Common myeloid progenitor, CD34-positive (primary cell): ENCODE measurements around the gene PCDH9.

ENCODE experiments used
- CTCF ChIA-PET: fragments of 350-600 bp; sonication (Branson Sonifier 250); formaldehyde crosslinking; loops from one replicate; lab custom pipeline; 2021; ENCODE audit warnings: antibody characterized with exemption; lab: Charles Lee
- POLR2A ChIA-PET: fragments of 350-600 bp; sonication (Branson Sonifier 250); formaldehyde crosslinking; loops from one replicate; lab custom pipeline; 2021; ENCODE audit warnings: antibody characterized with exemption; lab: Charles Lee
- DNase-seq, 3 donors: peaks; one replicate each; pipeline versions ENCODE4 v3.0.0 to v3.0.0-alpha.2; 2013
- H3K27ac ChIP-seq, 2 experiments: 1 replicate in 1 of 2; 2 replicates in 1 of 2; pipeline ENCODE4 v1.7.0; 2013; ENCODE audit warnings: inconsistent platforms in 2 of 2, low read length in 2 of 2, mild to moderate bottlenecking in 2 of 2, low read depth in 1 of 2, moderate library complexity in 1 of 2; ENCODE audit not compliant: severe bottlenecking in 2 of 2, insufficient read depth in 1 of 2, poor library complexity in 1 of 2
- H3K27me3 ChIP-seq, 5 experiments: replicated peaks in 2 of 5; 1 replicate in 3 of 5; 2 replicates in 2 of 5; pipeline versions ENCODE4 v1.6.1 to v1.7.0; 2013; ENCODE audit warnings: low read length in 4 of 5, mild to moderate bottlenecking in 2 of 5, moderate library complexity in 2 of 5, inconsistent platforms in 1 of 5; ENCODE audit not compliant: insufficient read depth in 5 of 5, control insufficient read depth in 4 of 5
- H3K36me3 ChIP-seq, 4 experiments: 1 replicate in 2 of 4; 2 replicates in 2 of 4; pipeline versions ENCODE4 v1.6.1 to v1.7.0; 2013; ENCODE audit warnings: low read length in 3 of 4, control low read depth in 1 of 4, mild to moderate bottlenecking in 1 of 4; ENCODE audit not compliant: control insufficient read depth in 4 of 4, insufficient read depth in 4 of 4
- H3K4me1 ChIP-seq, 4 experiments: 1 replicate in 3 of 4; 2 replicates in 1 of 4; pipeline versions ENCODE4 v1.6.1 to v1.7.1; 2013; ENCODE audit warnings: low read length in 3 of 4, mild to moderate bottlenecking in 3 of 4, control low read depth in 1 of 4, inconsistent platforms in 1 of 4, moderate library complexity in 1 of 4; ENCODE audit not compliant: control insufficient read depth in 4 of 4, insufficient read depth in 4 of 4; ENCODE audit errors: control extremely low read depth in 1 of 4
- H3K4me3 ChIP-seq, 7 experiments: 1 replicate in 4 of 7; 2 replicates in 3 of 7; pipeline versions ENCODE4 v1.5.1 to v1.7.0; 2013; ENCODE audit warnings: mild to moderate bottlenecking in 7 of 7, low read length in 6 of 7, moderate library complexity in 6 of 7, inconsistent platforms in 2 of 7, low read depth in 2 of 7, control low read depth in 1 of 7; ENCODE audit not compliant: insufficient read depth in 4 of 7, control insufficient read depth in 1 of 7; ENCODE audit errors: extremely low read depth in 1 of 7
- H3K9me3 ChIP-seq, 5 experiments: 1 replicate in 4 of 5; 2 replicates in 1 of 5; pipeline versions ENCODE4 v1.6.1 to v1.7.1; 2013; ENCODE audit warnings: low read length in 4 of 5, mild to moderate bottlenecking in 2 of 5, inconsistent platforms in 1 of 5, low read depth in 1 of 5, moderate library complexity in 1 of 5; ENCODE audit not compliant: control insufficient read depth in 4 of 5, insufficient read depth in 2 of 5; ENCODE audit errors: control extremely low read depth in 1 of 5
- WGBS: methylation state at CpG from one replicate; pipeline ENCODE4 v1.1.5; 2013; ENCODE audit not compliant: insufficient coverage; 5-methylcytosine and 5-hydroxymethylcytosine counted together

The PCDH9 gene

GRCh38 chr13:66807251-66807650 is 422.9 kb downstream of the PCDH9 start:
- H3K4me1 ChIP-seq, result no peaks in the 10 kb centered on the region
- H3K9me3 ChIP-seq, result no peaks in the 10 kb centered on the region
- CTCF ChIA-PET, result no interaction called here
- DNase-seq, result no peak
- H3K27me3 ChIP-seq, result no peaks in the 10 kb centered on the region
- POLR2A ChIA-PET, result no interaction called here
- H3K4me3 ChIP-seq, result no peak overlapping the region
- H3K36me3 ChIP-seq, result no peaks in the 10 kb centered on the region
- H3K27ac ChIP-seq, result no peak overlapping the region
- WGBS, result no CpG with 5 or more reads among the region's 1 CpG

- no peaks in the 10 kb centered on the region for H3K4me1 ChIP-seq
- H3K27ac ChIP-seq, result no peak overlapping the region
- H3K9me3 ChIP-seq, result no peaks in the 10 kb centered on the region
- CTCF ChIA-PET, result no interaction called here
- no peaks in the 10 kb centered on the region for H3K36me3 ChIP-seq
- POLR2A ChIA-PET, result no interaction called here
- peak in 1 of 3 donors; percentile 0 for DNase-seq
- H3K27me3 ChIP-seq, result no peaks in the 10 kb centered on the region
- no CpG with 5 or more reads among the region's 1 CpG for WGBS
- no peak overlapping the region for H3K4me3 ChIP-seq
Measured at GRCh38 chr13:66805657-66806056, 424.5 kb downstream of the PCDH9 start.

- DNase-seq, result no peak
- Histone ChIP-seq H3K4me1 (no peaks in the 10 kb centered on the region), H3K27ac (no peak overlapping the region), H3K27me3 (no peaks in the 10 kb centered on the region), H3K4me3 (no peak overlapping the region), H3K9me3 (no peaks in the 10 kb centered on the region), H3K36me3 (no peaks in the 10 kb centered on the region)
- no CpG with 5 or more reads among the region's 1 CpG for WGBS
- POLR2A ChIA-PET, result no interaction called here
- CTCF ChIA-PET, result no interaction called here
Measured at GRCh38 chr13:66803808-66804456, 426.2 kb downstream of the PCDH9 start.

- 94% methylated on average over 2 of the region's 5 CpGs for WGBS
- ChIA-PET POLR2A (no interaction called here), CTCF (no interaction called here)
- Histone ChIP-seq H3K27me3 (no peaks in the 10 kb centered on the region), H3K4me1 (no peaks in the 10 kb centered on the region), H3K9me3 (no peaks in the 10 kb centered on the region), H3K36me3 (no peaks in the 10 kb centered on the region), H3K4me3 (no peak overlapping the region), H3K27ac (no peak overlapping the region)
- no peak for DNase-seq
Measured at GRCh38 chr13:66803013-66803807, 426.9 kb downstream of the PCDH9 start.

GRCh38 chr13:66795636-66796035 is 434.5 kb downstream of the PCDH9 start:
- POLR2A ChIA-PET, result no interaction called here
- DNase-seq, result no peak
- Histone ChIP-seq H3K4me3 (no peak overlapping the region), H3K27me3 (no peaks in the 10 kb centered on the region), H3K4me1 (no peaks in the 10 kb centered on the region), H3K36me3 (no peaks in the 10 kb centered on the region), H3K9me3 (peaks cover 0 to 1% (median 0%) of the 10 kb centered on the region in 5 experiments), H3K27ac (no peak overlapping the region)
- WGBS, result 100% methylated on average over 1 of the region's 2 CpGs
- CTCF ChIA-PET, result no interaction called here

GRCh38 chr13:66794340-66795031 is 435.6 kb downstream of the PCDH9 start:
- H3K4me3 ChIP-seq, result no peak overlapping the region
- CTCF ChIA-PET, result no interaction called here
- WGBS, result 82% methylated on average over 3 of the region's 5 CpGs
- no peak for DNase-seq
- POLR2A ChIA-PET, result no interaction called here
- no peak overlapping the region for H3K27ac ChIP-seq
- H3K36me3 ChIP-seq, result no peaks in the 10 kb centered on the region
- H3K4me1 ChIP-seq, result no peaks in the 10 kb centered on the region
- H3K9me3 ChIP-seq, result peaks cover 0 to 1% (median 0%) of the 10 kb centered on the region in 5 experiments
- H3K27me3 ChIP-seq, result no peaks in the 10 kb centered on the region

GRCh38 chr13:66790861-66791260 is 439.3 kb downstream of the PCDH9 start:
- Histone ChIP-seq H3K4me1 (no peaks in the 10 kb centered on the region), H3K9me3 (no peaks in the 10 kb centered on the region), H3K27ac (no peak overlapping the region), H3K4me3 (no peak overlapping the region), H3K36me3 (no peaks in the 10 kb centered on the region), H3K27me3 (no peaks in the 10 kb centered on the region)
- ChIA-PET POLR2A (no interaction called here), CTCF (no interaction called here)
- no peak for DNase-seq
- no CpG with 5 or more reads among the region's 2 CpGs for WGBS
